Measurements from ENCODE around the gene SELENOH. TPM values are rescaled to one million over a fixed set of nuclear protein-coding genes. Genes with fewer than 3 reads are reported as not detected.

Gene SELENOH
- total RNA-seq, 1 experiment from 2014 or later, result 112 TPM

GRCh38 chr11:57751176-57751575 lies 9.9 kb downstream of the SELENOH start:
- peak overlapping the region; percentile 12; the same call in 1 of the 2 replicates for H3K27ac ChIP-seq (ENCODE audit: low read length)
- ATAC-seq (peak; percentile 20; the same call in 1 of the 2 replicates), DNase-seq (ENCODE audit: low read depth, low spot score) (no peak)
- no peaks in the 10 kb centered on the region for H3K27me3 ChIP-seq (ENCODE audit: control insufficient read depth, insufficient read depth, low read length)
- in situ Hi-C loops (cut with HindIII; ENCODE audit: low pct_unique_long_range_greater_than_20kb, low sequenced_read_pairs) (no loop called here), intact Hi-C loops (cut with micrococcal nuclease; ENCODE audit: unreplicated experiment) (loop anchor here (1.0 kb wide), 1 partner anchor 49 kb away; no protein-coding TSS in a partner anchor)
- CTCF ChIA-PET, result interaction anchor here (1.1 to 2.0 kb wide), 4 partner anchors 9 to 535 kb away, joined by 3 to 34 read pairs (median 4); no protein-coding TSS in a partner anchor
- POLR2A ChIA-PET, result interaction anchor here (0.5 to 1.6 kb wide), 2 partner anchors 10 to 33 kb away, joined by 4 to 6 read pairs; partner anchors contain the start of gene CTNND1
- H3K4me1 ChIP-seq (ENCODE audit: control insufficient read depth, insufficient read depth, low read length), result no peaks in the 10 kb centered on the region; the same call in 1 of the 2 replicates
- no peaks in the 10 kb centered on the region for H3K36me3 ChIP-seq (ENCODE audit: control insufficient read depth, insufficient read depth, low read length)
- TF ChIP-seq SIN3A (IDR thresholded peaks at IDR 0.05; ENCODE audit: borderline replicate concordance, insufficient read depth, low read depth, low read length) (no peak), REST (IDR thresholded peaks at IDR 0.05; ENCODE audit: insufficient read depth in 1 of 2, low read depth in 2 of 2, low read length in 1 of 2) (no peak), TCF7L2 (IDR thresholded peaks at IDR 0.05; ENCODE audit: low read depth, low read length) (no peak)
- BruUV-seq (replicated peaks), result no TSS peak
- H3K9me3 ChIP-seq (ENCODE audit: control insufficient read depth, insufficient read depth, low read depth, low read length), result no peaks in the 10 kb centered on the region
- no peak overlapping the region for H3K4me3 ChIP-seq (ENCODE audit: low read depth in 2 of 2, low read length in 2 of 2)

GRCh38 chr11:57751676-57752253 lies 10.5 kb downstream of the SELENOH start, which contains the start of gene BTBD18:
Gene BTBD18, minus strand, starts transcription at chr11:57751819. Its CDS starts 631 bp downstream, at chr11:57751188.
- no peaks in the 10 kb centered on the region for H3K9me3 ChIP-seq (ENCODE audit: control insufficient read depth, insufficient read depth, low read depth, low read length)
- DNase-seq (ENCODE audit: low read depth, low spot score) (no peak), ATAC-seq (peak; percentile 91)
- no peaks in the 10 kb centered on the region; the same call in 1 of the 2 replicates for H3K4me1 ChIP-seq (ENCODE audit: control insufficient read depth, insufficient read depth, low read length)
- ChIA-PET CTCF (interaction anchor here (1.1 to 2.0 kb wide), 4 partner anchors 9 to 535 kb away, joined by 3 to 34 read pairs (median 4); no protein-coding TSS in a partner anchor), POLR2A (interaction anchor here (0.5 to 1.6 kb wide), 2 partner anchors 9 to 32 kb away, joined by 4 to 6 read pairs; partner anchors contain the start of gene CTNND1)
- in situ Hi-C loops (cut with HindIII; ENCODE audit: low pct_unique_long_range_greater_than_20kb, low sequenced_read_pairs) (no loop called here), intact Hi-C loops (cut with micrococcal nuclease; ENCODE audit: unreplicated experiment) (loop anchor here (1.0 kb wide), 1 partner anchor 49 kb away; no protein-coding TSS in a partner anchor)
- TF ChIP-seq, protein P1, sequence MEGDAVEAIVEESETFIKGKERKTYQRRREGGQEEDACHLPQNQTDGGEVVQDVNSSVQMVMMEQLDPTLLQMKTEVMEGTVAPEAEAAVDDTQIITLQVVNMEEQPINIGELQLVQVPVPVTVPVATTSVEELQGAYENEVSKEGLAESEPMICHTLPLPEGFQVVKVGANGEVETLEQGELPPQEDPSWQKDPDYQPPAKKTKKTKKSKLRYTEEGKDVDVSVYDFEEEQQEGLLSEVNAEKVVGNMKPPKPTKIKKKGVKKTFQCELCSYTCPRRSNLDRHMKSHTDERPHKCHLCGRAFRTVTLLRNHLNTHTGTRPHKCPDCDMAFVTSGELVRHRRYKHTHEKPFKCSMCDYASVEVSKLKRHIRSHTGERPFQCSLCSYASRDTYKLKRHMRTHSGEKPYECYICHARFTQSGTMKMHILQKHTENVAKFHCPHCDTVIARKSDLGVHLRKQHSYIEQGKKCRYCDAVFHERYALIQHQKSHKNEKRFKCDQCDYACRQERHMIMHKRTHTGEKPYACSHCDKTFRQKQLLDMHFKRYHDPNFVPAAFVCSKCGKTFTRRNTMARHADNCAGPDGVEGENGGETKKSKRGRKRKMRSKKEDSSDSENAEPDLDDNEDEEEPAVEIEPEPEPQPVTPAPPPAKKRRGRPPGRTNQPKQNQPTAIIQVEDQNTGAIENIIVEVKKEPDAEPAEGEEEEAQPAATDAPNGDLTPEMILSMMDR (IDR thresholded peaks at IDR 0.05), result peak; percentile 81
- TF ChIP-seq POLR2AphosphoS5 (IDR thresholded peaks at IDR 0.05; ENCODE audit: low read depth, low read length), result no peak
- TF ChIP-seq TCF7L2 (IDR thresholded peaks at IDR 0.05; ENCODE audit: low read depth, low read length), result no peak
- no peak for TF ChIP-seq REST (IDR thresholded peaks at IDR 0.05; ENCODE audit: insufficient read depth in 1 of 2, low read depth in 2 of 2, low read length in 1 of 2)
- H3K27ac ChIP-seq (ENCODE audit: low read length), result peak within 1 kb of the TSS; percentile 12; the same call in 1 of the 2 replicates
- BruUV-seq (replicated peaks), result no TSS peak
- H3K27me3 ChIP-seq (ENCODE audit: control insufficient read depth, insufficient read depth, low read length), result no peaks in the 10 kb centered on the region
- no peaks in the 10 kb centered on the region for H3K36me3 ChIP-seq (ENCODE audit: control insufficient read depth, insufficient read depth, low read length)
- no peak within 1 kb of the TSS for H3K4me3 ChIP-seq (ENCODE audit: low read depth in 2 of 2, low read length in 2 of 2)
